HuH-7.5 (cell line): ENCODE data around the gene PROM1.

Experiments used
- DNase-seq: peaks from one replicate; pipeline ENCODE4 v3.0.0; 2011; ENCODE audit warnings: low spot score

Gene PROM1

GRCh38 chr4:16027114-16027513 lies 56.7 kb downstream of the PROM1 start:
- DNase-seq, result no peak

DNA sequence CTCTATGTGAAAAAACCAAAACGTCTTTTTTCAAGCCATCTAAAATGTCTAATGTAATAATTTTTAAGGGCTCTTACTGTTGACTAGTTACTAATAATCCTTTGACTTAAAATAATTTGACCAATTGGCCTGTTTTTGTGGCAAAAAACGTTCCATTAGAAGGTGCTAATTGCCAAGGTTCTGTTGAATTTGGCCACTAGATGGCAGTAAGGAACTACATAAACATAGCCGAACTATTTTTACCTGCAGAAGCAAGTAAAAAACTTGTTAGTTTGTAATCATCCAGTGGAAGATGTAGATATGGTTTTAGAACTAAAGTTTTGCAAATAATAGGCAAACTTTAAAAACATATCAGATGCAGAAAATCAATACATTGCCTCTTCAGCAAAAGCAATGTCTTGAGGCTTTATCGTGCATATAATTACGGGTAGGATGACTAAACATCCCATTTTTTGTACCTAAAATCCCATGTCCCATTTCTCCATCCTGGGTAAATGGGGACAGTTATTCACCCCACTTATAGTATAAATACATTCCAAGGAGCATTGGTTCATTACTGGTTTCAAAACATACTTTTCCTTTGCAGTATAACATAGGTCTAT lies 57.6 kb downstream of the PROM1 start:
- peak; percentile 34 for DNase-seq

DNA sequence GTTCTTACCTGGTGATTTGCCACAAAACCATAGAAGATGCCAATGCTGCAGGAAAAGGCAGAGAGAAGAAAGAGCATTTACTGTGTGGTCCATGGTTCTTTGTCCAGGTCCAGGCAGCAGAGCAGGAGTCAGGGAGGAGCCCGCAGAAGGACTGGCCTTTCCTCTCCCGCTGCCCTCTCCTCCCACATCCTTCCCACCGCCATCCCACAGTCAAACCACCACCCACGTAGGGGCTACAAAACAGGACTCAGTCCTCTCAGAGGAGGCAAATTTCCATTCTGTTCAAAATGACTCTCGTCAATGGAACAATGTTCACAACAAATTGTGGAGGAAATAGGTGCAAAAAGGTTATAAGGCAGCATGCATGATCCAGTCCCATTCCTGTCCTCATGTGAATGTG lies 58.6 kb downstream of the PROM1 start:
- no peak for DNase-seq

DNA sequence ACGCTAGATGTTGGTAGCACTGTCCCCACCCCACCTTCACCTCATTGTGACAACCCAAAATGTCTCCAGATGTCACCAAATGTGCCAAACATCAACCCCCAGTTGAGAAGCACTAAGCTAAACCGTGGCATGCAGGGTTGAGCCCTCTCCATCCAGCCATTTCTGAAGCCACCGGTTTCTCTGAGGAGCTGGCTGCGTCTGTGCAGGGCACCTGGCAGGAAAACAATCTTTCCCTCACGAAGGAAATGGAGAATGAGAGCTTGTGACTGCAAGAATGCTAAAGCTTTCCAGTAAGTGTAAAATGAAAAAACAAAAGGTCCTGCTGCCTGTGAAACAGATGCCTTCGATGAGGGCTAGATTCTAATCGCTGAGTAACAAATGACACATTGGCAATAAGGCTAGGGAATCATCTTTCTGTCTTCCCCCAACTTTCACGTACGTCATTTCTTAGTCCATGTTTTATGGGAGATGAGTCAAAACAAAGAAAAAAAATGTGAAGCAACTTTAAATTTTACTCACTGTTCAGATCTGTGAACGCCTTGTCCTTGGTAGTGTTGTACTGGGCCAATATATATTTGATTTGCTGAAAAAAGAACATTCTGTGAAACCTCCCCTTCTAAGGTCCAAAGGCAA lies 59.9 kb downstream of the PROM1 start:
- DNase-seq, result no peak

DNA sequence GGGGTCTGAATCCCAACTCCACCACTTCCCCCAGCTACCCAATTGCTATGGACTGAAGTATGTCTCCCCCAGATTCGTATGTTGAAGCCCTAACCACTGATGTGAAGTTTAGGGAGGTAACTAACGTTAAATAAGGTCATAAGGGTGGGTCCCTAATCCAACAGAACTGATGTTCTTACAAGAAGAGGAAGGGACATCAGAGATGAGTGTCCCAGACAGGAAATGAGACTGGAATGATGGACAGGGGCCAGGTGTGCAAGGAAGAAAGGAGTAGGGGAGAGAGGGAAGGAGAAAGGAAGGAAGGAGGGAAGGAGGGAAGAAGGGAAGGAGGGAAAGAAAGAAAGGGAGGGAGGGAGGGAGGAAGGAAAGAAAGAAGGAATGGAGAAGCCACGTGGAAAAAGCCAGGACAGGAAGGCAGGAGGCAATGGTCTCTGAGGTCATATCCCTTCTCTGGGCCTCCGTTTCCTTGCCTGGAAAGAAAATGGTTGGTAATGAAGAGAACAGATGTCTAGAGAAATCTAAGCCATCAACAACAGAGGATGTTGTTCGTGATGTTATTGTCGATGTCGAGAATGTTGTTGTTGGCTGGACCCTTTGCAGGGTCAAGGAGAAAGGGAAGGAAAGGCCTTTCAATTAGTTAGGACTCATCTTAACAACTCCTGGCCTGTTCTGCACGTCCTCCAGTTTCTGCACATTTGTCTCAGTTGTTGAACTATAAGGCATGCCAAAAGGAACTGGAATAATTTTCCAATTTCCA lies 61.8 kb downstream of the PROM1 start:
- DNase-seq, result no peak

DNA sequence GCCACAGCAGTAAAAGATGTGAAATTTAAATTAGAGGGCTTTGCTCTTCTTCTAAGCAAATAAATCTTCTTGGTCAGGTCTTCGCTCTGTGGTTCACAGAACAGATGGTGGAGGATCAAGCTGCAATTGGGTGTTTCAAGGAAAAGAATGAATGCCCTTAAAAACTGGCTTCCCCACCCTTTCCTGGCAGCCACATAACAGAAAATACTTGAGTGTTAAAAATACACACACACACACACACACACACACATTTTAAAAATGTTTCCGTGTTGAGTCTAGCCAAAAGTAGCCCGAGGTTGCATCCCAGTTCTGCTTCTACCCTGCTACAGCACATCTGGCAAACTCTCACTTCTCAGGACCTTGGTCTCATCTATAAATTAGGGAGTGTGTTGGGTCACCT lies 64.2 kb downstream of the PROM1 start:
- DNase-seq, result no peak

- no peak for DNase-seq
Observed at GRCh38 chr4:16018841-16019240, 65.0 kb downstream of the PROM1 start.

DNA sequence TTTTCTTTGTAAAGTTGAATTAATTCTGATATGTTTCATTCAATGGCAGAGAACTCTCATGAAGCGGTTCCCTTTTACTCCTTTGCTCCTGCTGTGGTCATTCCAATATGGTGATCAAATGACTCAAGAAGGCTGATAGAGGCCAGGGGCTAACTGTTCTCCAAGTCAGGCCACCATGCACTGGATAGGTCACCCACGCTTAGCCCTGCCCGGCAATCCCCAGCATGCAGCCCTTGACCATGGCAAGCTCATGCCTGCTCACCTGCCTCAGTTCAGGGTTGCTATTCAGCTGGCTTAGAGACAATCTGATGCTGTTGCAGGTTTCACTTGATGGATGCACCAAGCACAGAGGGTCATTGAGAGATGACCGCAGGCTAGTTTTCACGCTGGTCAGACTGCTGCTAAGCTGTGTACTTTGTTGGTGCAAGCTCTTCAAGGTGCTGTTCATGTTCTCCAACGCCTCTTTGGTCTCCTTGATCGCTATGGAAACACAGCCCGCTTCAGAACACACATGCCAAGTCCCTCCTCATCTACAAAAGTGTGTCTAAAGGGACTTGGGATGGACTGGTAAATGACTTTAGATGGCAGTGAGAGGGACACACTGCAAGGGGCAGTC lies 65.7 kb downstream of the PROM1 start:
- no peak for DNase-seq

DNA sequence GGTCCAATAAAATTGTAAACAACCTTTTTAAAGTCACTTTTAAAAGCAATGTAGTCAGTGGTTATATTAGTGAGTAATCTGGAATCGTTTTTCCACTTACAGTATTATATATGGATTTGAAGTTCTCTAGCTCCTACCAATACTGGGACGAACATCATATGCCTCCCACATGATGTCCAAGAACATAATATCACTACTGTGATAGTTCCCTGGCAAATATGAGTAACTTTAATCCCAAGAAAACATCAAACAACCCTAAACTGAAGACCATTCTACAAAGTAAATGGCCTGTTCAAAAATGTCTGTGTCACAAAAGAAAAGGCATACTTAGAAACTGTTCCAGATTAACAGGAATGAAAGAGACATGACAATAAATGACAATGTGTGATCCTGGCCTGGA lies 67.3 kb downstream of the PROM1 start:
- no peak for DNase-seq

GRCh38 chr4:16011173-16011572 lies 72.7 kb downstream of the PROM1 start:
- DNase-seq, result no peak

DNA sequence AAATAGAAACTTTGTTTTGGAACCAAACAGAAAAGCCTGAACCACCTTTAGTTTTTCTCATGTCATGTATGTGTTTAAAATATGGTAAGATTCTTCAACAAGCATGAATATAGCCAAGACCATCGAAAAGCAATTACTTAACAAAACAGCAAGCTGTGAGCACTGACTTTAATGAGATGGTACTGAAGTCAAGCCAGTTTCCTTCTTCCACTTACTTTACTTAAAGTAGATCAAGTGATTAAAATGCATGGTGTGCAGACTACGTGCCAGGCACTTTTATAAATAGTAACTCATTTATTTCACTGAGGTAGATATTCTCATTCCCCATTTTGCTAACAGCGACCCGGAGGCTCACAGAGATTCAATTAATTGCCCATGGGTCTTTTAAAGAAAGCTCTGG lies 74.7 kb downstream of the PROM1 start:
- no peak for DNase-seq

DNA sequence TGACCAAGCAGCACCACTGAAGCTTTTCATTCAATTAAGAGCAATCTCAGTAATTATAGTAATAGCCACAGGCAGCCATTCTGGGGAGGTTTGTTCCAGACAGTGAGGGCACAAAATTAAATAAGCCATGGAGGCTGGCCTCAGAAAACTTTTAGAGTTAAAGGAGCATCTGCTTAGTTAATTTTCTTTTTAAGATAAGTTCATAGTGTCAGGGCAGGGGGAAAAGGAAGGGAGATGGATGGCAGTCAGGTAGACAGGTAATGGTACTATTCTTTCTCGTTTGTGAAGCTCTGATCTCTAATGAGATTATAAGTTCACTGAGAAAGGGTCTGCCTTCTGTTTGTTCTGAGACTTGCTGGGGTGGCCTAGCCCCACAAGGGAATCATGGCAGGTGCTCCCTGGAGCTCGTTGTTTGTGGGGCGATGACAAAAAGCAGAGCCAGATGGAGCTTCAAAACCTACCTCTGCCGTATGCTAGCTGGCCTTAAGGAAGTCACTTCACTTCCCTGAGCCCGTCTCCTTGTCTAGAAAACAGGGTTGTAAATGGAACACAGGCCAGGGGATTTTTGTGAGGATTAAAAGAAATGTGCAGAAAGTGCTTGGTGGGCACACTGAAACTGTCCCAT lies 76.2 kb downstream of the PROM1 start:
- DNase-seq, result no peak

- no peak for DNase-seq
Observed at GRCh38 chr4:16006771-16007446, 76.9 kb downstream of the PROM1 start.

GRCh38 chr4:16005676-16006075 lies 78.1 kb downstream of the PROM1 start:
- no peak for DNase-seq

DNA sequence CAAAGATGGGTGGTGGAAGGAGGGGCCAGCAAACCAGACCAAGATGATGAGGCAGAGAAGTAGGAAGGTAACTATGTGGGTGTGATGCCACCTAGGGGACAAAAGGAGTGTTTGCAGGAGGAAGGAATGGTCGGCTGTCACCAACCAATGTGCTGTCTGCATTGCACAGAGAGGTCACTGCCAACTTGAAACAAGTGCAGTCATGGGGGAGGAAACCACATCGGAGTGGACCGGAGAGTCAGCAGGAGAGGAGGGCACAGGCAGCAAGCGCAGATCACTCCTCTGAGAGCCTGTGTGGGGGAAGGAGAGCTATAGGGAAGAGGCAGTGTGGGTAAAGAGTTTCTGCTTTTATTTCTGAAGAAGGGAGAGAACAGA lies 82.4 kb downstream of the PROM1 start:
- DNase-seq, result peak; percentile 65

DNA sequence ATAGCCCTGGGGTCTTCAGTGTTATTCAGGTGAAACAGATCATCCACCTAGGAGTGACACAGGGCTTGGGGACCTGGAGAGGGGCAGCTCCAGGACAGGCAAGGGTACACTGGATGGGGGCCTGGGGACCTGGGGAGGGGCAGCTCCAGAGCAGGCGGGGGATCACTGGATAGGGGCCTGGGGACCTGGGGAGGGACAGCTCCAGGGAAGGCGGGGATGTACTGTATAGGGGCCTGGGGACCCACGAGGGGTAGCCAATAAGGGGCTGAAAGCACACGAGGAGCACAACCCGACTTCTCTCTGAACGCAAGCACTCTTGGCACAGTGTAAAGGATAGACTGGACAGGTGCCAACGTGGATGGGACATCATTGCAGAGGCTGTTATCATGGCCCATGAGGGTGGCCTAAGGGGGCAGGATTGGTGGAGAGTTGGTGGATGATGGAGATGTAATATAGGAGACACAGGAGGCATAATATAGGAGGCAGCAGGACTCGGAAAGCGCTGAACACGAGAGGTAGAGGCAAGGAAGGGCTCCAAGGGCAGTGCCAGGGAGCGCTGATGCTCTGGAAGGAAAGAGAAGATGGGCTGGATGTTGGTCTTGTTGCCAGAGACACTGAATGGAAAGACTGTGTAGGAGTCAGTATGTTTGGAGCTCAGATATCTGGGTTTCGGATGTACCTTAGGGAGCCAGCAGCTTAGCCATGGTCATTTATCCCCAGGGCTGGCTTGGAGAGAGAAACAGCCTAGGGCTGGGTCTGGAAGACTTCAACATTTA lies 82.9 kb downstream of the PROM1 start:
- DNase-seq, result no peak

DNA sequence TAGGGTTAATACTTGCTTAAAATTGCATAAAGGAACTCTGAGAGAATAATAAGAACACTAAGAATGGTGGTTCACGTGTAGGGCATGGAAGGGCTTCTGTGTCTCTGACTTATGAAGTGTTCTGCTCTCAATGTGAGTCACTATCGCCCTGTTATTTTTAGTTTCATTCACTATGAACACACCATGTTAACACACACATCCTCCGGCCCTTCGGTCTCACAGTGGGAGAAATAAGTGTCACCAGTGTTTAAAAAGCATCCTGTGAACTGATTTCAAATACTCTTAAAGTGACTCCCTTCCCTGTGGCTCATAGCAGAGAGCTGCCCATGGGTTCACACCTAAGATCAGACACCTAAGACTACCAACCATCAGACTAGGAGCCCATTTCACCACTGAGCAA lies 87.0 kb downstream of the PROM1 start:
- no peak for DNase-seq

GRCh38 chr4:15995826-15996225 lies 88.0 kb downstream of the PROM1 start:
- DNase-seq, result no peak

- DNase-seq, result no peak
Observed at GRCh38 chr4:15992167-15992485, 91.7 kb downstream of the PROM1 start.

- no peak for DNase-seq
Observed at GRCh38 chr4:15990570-15991285, 93.1 kb downstream of the PROM1 start.

GRCh38 chr4:15989424-15989823 lies 94.4 kb downstream of the PROM1 start:
- DNase-seq, result no peak
